ENCODE results near the gene ONECUT2.
"Not testable (repeated sequence)": the region's sequence is repeated elsewhere in the genome, so short reads cannot be mapped to it uniquely, and the experiment has no call there.

Gene ONECUT2

GRCh38 chr18:57518533-57518932 lies 83.4 kb downstream of the ONECUT2 start:
- H3K27ac ChIP-seq: no peak overlapping the region
- DNase-seq (ENCODE audit: low read depth, low spot score): no peak

DNA sequence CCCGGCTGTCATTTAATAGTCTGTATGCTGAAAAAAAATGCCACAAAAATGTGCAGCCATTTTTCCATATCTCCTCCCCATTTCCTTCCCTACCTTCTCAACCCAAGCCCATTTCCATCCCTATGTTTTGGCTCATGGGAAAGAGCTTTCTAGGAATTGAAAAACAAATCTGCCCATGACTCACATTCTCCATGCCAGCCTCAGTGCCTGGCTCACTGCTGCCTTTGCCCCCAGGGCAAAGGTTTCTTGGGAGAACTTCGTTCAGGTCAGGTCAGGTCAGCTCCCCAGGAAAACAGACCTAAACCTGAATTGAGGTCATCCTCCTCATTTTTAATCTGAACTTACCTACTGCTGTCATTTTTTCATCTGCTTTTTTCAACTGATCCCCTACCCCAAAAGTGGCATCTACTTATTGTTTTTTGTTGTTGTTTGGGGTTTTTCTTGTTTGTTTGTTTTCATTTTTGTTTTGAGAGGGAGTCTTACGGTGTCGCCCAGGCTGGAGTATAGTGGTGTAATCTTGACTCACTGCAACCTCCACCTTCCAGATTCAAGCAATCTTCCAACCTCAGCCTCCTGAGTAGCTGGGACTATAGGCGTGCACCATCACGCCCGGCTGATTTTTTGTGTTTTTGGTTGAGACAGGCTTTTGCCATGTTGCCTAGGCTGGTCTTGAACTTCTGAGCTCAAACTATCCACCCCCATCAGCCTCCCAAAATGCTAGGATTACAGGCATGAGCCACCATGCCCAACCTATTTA lies 84.7 kb downstream of the ONECUT2 start:
- no peak overlapping the region for H3K27ac ChIP-seq
- no peak for DNase-seq (ENCODE audit: low read depth, low spot score)

- DNase-seq (ENCODE audit: low read depth, low spot score); H3K27ac ChIP-seq: not testable (repeated sequence)
These were observed 87.2 kb downstream of the ONECUT2 start for GRCh38 chr18:57522348-57522747.

DNA sequence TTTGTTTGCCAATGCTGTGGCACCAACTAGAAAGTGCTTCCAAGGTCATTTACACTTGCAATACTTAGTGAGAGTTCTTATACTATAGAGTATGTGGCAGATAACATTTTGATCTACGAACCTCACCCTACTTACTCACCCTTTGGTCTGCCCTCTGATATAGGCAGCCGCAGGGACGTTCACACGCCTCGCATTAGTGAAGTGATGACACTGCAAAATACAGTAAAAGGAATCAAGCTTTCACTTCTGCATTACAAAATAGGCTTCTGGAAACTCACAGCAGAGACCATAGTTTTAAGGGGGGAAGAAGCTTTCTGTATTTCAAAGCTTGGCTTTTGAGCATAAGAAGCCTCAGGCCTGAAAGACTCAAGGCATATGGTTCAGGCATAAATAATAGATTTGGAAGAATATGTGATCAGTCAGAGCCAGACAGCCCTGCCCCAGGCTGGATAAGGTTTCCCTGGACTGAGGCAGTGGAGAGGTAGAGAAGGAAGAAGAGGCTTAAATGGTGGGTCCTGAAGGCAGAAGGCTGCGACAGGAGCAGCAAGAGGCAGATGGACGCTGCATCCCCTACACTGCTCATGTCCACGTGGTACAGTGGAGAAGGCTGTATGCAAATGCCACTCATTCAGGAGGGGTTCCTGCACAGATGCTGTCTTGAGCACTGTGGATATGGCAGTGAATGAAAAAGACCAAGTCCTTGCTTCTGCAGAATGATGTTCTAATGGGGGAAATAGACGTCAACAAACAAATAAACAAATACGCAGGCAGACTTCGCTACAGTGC lies 88.2 kb downstream of the ONECUT2 start:
- no peak overlapping the region for H3K27ac ChIP-seq
- no peak for DNase-seq (ENCODE audit: low read depth, low spot score)

DNA sequence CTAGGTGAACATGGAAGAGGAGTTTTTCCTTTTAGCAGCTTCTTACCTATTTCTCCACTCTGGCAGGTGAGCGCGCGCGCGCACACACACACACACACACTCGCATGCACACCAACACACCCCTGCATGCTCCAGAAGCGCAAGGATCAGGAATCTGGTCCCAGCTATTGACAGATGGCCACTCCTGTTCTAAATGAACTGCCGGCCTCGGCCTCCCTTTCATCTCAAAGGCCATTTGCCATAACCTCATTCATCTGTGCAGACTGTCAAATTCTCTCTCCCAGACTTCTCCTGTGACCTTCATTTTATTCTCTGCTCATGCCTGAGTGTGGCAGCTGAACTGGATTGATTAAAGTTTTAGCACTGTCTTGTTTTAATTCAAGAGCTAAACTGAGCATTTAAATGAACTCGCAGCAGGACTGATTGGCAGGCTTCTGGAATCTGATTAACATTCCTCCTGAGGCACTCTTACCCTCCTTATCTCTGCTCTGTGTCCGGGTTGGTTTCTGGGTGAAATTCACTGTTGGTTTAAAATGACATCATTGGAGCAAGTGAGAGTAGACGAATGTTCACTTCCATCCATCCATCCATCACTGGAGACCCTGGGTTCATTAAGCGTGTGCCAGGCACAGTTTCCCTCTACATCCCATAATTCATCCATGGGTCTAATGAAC lies 92.5 kb downstream of the ONECUT2 start:
- DNase-seq (ENCODE audit: low read depth, low spot score): no peak
- no peak overlapping the region for H3K27ac ChIP-seq

- no peak overlapping the region for H3K27ac ChIP-seq
- no peak for DNase-seq (ENCODE audit: low read depth, low spot score)
These were observed 94.0 kb downstream of the ONECUT2 start for GRCh38 chr18:57529151-57529550.

DNA sequence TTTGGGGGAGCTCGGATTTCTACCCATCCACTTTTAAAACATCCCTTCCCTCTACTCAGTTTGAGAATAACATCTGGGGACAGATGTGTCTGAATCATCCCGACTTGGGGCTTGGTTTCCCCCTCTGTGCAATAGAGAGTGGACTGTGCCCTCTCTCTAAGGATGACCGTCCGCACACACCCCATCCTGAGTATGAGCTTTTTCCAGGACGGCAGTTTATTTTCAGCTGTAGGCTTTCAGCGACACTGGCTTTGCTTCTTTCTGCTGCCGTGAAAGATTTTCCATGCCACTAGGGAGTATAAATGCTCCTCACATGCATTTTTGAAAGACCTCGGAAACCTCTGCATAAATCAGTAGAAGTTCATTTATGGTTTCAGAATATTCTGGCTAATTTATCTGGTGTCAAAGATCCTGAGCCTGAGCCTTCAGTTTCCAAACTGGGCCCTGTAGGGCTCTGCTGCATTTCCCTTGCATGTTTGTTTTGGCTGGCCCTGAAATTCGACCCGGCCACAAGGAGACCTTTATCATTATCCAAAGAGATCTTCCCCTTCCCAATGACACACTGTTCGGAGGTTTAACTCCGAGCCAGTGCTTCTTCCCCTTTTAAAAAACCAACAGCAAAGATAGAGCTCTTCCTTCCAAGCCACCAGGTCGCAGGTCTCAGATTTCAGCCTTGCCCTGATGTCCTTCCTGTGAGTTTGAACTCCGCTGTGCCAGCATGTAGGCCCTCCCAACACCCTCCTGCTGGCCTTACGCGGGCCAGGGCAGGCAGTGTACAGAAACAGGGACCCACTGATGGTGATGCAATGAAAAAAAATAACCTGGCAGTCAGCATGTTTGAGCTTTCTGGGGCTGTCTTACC lies 98.1 kb downstream of the ONECUT2 start:
- no peak for DNase-seq (ENCODE audit: low read depth, low spot score)
- H3K27ac ChIP-seq: no peak overlapping the region

- no peak for DNase-seq (ENCODE audit: low read depth, low spot score)
- H3K27ac ChIP-seq: no peak overlapping the region
These were observed 98.8 kb downstream of the ONECUT2 start for GRCh38 chr18:57533868-57534510.

DNA sequence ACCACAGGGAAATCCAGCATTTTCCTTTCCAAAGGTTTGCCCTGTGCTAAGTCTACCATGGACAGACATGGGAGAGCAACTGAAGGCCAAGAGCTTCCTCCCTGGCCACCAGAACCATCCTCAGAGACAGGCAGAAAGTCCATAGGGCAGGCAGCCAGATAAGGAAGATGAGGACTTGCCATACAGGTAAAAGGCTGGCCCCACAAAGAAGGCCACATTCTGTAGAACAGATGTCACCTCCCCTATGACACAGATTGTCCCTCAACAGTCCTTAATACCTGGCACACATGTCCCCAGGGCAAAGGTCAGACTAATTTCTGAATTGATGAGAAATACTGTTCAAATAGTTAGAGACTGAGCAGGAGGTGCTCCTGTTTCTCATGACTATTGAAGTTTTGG lies 99.3 kb downstream of the ONECUT2 start:
- no peak for DNase-seq (ENCODE audit: low read depth, low spot score)
- H3K27ac ChIP-seq: no peak overlapping the region

DNA sequence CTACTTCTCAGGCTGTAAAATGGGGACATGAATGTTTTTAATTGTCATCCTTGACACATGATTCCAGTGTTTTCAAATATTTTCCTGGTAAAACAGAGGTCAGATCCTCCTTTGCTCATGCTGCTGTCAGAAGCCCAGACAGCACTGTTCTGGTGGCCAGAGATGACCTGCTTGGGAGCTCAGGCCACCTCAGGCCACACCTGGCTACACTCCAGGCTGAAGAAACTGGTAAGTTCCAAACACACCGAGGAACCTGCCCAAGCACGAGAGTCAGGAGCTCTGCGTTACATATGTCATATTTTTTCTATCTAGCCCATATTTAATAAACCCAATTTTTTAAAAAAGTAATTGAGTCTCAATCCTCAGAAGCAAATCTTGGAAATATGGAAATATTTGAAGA lies 103.4 kb downstream of the ONECUT2 start:
- H3K27ac ChIP-seq: peak overlapping the region; percentile 51
- no peak for DNase-seq (ENCODE audit: low read depth, low spot score)

DNA sequence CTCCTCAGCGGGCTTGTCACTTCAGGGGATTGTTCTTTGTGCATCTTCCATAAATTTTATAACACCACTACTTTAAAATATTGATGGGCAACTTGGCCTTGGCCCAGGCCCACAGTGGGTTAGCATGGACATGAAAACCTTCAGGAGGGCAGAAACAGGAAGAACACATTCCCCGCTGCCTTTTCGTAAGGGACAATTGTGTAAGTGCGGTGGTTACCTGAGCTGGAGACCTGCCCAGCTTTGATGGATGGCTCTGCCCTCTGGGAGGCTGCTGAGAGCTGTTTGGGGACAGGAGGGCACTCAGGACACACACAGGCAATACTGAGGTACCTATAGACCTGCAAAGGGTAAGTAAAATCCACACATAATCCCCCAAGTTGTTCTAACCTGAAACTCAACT lies 104.5 kb downstream of the ONECUT2 start:
- H3K27ac ChIP-seq: no peak overlapping the region
- DNase-seq (ENCODE audit: low read depth, low spot score): no peak

Measured in epithelial cell of prostate (primary cell).